ENCODE results near the gene LANCL2. TPM values are rescaled to one million over a fixed set of nuclear protein-coding genes. Genes with fewer than 3 reads are reported as not detected.

LANCL2 gene
- total and polyA plus RNA-seq, 4 donors: 6.2 to 11.9 (median 10.8) TPM

- WGBS: 80% methylated on average over 5 of the region's 5 CpGs
- no peaks in the 10 kb centered on the region for H3K27me3 ChIP-seq (ENCODE audit: control insufficient read depth in 4 of 4, insufficient read depth in 4 of 4, low read length in 3 of 4)
- H3K9me3 ChIP-seq (ENCODE audit: control insufficient read depth in 4 of 4, low read length in 3 of 4): no peaks in the 10 kb centered on the region
- no peak for TF ChIP-seq FOXA2 (IDR thresholded peaks at IDR 0.05)
- TF ChIP-seq, protein P1, sequence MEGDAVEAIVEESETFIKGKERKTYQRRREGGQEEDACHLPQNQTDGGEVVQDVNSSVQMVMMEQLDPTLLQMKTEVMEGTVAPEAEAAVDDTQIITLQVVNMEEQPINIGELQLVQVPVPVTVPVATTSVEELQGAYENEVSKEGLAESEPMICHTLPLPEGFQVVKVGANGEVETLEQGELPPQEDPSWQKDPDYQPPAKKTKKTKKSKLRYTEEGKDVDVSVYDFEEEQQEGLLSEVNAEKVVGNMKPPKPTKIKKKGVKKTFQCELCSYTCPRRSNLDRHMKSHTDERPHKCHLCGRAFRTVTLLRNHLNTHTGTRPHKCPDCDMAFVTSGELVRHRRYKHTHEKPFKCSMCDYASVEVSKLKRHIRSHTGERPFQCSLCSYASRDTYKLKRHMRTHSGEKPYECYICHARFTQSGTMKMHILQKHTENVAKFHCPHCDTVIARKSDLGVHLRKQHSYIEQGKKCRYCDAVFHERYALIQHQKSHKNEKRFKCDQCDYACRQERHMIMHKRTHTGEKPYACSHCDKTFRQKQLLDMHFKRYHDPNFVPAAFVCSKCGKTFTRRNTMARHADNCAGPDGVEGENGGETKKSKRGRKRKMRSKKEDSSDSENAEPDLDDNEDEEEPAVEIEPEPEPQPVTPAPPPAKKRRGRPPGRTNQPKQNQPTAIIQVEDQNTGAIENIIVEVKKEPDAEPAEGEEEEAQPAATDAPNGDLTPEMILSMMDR (IDR thresholded peaks at IDR 0.05; ENCODE audit: low read depth, low read length, missing input control): no peak
- no peak for TF ChIP-seq NR2F2 (IDR thresholded peaks at IDR 0.05)
- no peak for TF ChIP-seq FOXA1 (IDR thresholded peaks at IDR 0.05)
- TF ChIP-seq, protein P2, sequence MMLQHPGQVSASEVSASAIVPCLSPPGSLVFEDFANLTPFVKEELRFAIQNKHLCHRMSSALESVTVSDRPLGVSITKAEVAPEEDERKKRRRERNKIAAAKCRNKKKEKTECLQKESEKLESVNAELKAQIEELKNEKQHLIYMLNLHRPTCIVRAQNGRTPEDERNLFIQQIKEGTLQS (IDR thresholded peaks at IDR 0.05): no peak
- TF ChIP-seq EGR1 (IDR thresholded peaks at IDR 0.05; ENCODE audit: low read depth in 2 of 2): no peak
- no peak for TF ChIP-seq RAD21 (IDR thresholded peaks at IDR 0.05)
- no peak for TF ChIP-seq HNF4A (conservative IDR thresholded peaks at IDR 0.05)
- TF ChIP-seq YY1 (IDR thresholded peaks at IDR 0.05): no peak
- TF ChIP-seq, protein P3, sequence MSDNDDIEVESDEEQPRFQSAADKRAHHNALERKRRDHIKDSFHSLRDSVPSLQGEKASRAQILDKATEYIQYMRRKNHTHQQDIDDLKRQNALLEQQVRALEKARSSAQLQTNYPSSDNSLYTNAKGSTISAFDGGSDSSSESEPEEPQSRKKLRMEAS (IDR thresholded peaks at IDR 0.05): no peak
- peaks cover 0 to 3% (median 0%) of the 10 kb centered on the region in 4 donors for H3K4me1 ChIP-seq (ENCODE audit: control insufficient read depth in 4 of 4, insufficient read depth in 4 of 4, low read length in 3 of 4)
- peaks cover 0 to 17% (median 7%) of the 10 kb centered on the region in 4 donors for H3K36me3 ChIP-seq (ENCODE audit: control insufficient read depth in 4 of 4, insufficient read depth in 3 of 4, low read depth in 1 of 4, low read length in 3 of 4)
- H3K9ac ChIP-seq (ENCODE audit: low read depth in 1 of 2, low read length in 2 of 2): no peak overlapping the region
- no peak overlapping the region for H3K4me3 ChIP-seq (ENCODE audit: low read depth in 1 of 3, low read length in 3 of 3)
- no peak for DNase-seq (ENCODE audit: low spot score)
- no peak overlapping the region for H3K27ac ChIP-seq (ENCODE audit: low read depth in 1 of 2, low read length in 2 of 2)
These were observed 58.2 kb downstream of the LANCL2 start for GRCh38 chr7:55423277-55423711.

GRCh38 chr7:55423891-55424290 lies 58.8 kb downstream of the LANCL2 start:
- H3K9me3 ChIP-seq (ENCODE audit: control insufficient read depth in 4 of 4, low read length in 3 of 4): no peaks in the 10 kb centered on the region
- no peak overlapping the region for H3K4me3 ChIP-seq (ENCODE audit: low read depth in 1 of 3, low read length in 3 of 3)
- 86% methylated on average over 5 of the region's 5 CpGs for WGBS

GRCh38 chr7:55425141-55425752 lies 60.1 kb downstream of the LANCL2 start:
- DNase-seq (ENCODE audit: low spot score): no peak
- Histone ChIP-seq H3K27ac (ENCODE audit: low read depth in 1 of 2, low read length in 2 of 2) (no peak overlapping the region), H3K4me1 (ENCODE audit: control insufficient read depth in 4 of 4, insufficient read depth in 4 of 4, low read length in 3 of 4) (peaks cover 0 to 3% (median 0%) of the 10 kb centered on the region in 4 donors), H3K27me3 (ENCODE audit: control insufficient read depth in 4 of 4, insufficient read depth in 4 of 4, low read length in 3 of 4) (no peaks in the 10 kb centered on the region), H3K9ac (ENCODE audit: low read depth in 1 of 2, low read length in 2 of 2) (no peak overlapping the region), H3K9me3 (ENCODE audit: control insufficient read depth in 4 of 4, low read length in 3 of 4) (no peaks in the 10 kb centered on the region), H3K4me3 (ENCODE audit: low read depth in 1 of 3, low read length in 3 of 3) (no peak overlapping the region), H3K36me3 (ENCODE audit: control insufficient read depth in 4 of 4, insufficient read depth in 3 of 4, low read depth in 1 of 4, low read length in 3 of 4) (peaks cover 0 to 17% (median 7%) of the 10 kb centered on the region in 4 donors)
- WGBS: 89% methylated on average over 11 of the region's 11 CpGs
- TF ChIP-seq JUND (IDR thresholded peaks at IDR 0.05): no peak
- no peak for TF ChIP-seq EGR1 (IDR thresholded peaks at IDR 0.05; ENCODE audit: low read depth in 2 of 2)
- TF ChIP-seq FOXA2 (IDR thresholded peaks at IDR 0.05): no peak
- no peak for TF ChIP-seq GABPA (IDR thresholded peaks at IDR 0.05 in 1 of 2, conservative IDR thresholded peaks at IDR 0.05 in 1 of 2)
- no peak for TF ChIP-seq FOXA1 (IDR thresholded peaks at IDR 0.05)
- TF ChIP-seq, protein P4, sequence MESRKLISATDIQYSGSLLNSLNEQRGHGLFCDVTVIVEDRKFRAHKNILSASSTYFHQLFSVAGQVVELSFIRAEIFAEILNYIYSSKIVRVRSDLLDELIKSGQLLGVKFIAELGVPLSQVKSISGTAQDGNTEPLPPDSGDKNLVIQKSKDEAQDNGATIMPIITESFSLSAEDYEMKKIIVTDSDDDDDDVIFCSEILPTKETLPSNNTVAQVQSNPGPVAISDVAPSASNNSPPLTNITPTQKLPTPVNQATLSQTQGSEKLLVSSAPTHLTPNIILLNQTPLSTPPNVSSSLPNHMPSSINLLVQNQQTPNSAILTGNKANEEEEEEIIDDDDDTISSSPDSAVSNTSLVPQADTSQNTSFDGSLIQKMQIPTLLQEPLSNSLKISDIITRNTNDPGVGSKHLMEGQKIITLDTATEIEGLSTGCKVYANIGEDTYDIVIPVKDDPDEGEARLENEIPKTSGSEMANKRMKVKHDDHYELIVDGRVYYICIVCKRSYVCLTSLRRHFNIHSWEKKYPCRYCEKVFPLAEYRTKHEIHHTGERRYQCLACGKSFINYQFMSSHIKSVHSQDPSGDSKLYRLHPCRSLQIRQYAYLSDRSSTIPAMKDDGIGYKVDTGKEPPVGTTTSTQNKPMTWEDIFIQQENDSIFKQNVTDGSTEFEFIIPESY (IDR thresholded peaks at IDR 0.05): no peak
- TF ChIP-seq NR2F2 (IDR thresholded peaks at IDR 0.05): no peak
- TF ChIP-seq, protein P3 (IDR thresholded peaks at IDR 0.05): no peak
- TF ChIP-seq YY1 (IDR thresholded peaks at IDR 0.05): no peak
- no peak for TF ChIP-seq RAD21 (IDR thresholded peaks at IDR 0.05)

More at GRCh38 chr7:55423891-55424290, 58.8 kb downstream of the LANCL2 start:
- DNase-seq (ENCODE audit: low spot score): no peak
- no peaks in the 10 kb centered on the region for H3K27me3 ChIP-seq (ENCODE audit: control insufficient read depth in 4 of 4, insufficient read depth in 4 of 4, low read length in 3 of 4)
- H3K9ac ChIP-seq (ENCODE audit: low read depth in 1 of 2, low read length in 2 of 2): no peak overlapping the region
- no peak overlapping the region for H3K27ac ChIP-seq (ENCODE audit: low read depth in 1 of 2, low read length in 2 of 2)
- H3K36me3 ChIP-seq (ENCODE audit: control insufficient read depth in 4 of 4, insufficient read depth in 3 of 4, low read depth in 1 of 4, low read length in 3 of 4): peaks cover 0 to 17% (median 7%) of the 10 kb centered on the region in 4 donors
- peaks cover 0 to 3% (median 0%) of the 10 kb centered on the region in 4 donors for H3K4me1 ChIP-seq (ENCODE audit: control insufficient read depth in 4 of 4, insufficient read depth in 4 of 4, low read length in 3 of 4)
- TF ChIP-seq HNF4A (conservative IDR thresholded peaks at IDR 0.05) (peak in 1 of 2 donors; percentile 14), RAD21 (IDR thresholded peaks at IDR 0.05) (no peak)
